Stimulated activated memory B cell treated with anti-CD40 and anti-IgM and Interleukin-4, amounts not matched to agents 10 μg/mL and 1 μg/mL and 100 μg/mL, for 72 hours (primary cell): ENCODE results near the gene CALML5.
A peak's percentile ranks its signal among the peaks of the same experiment; 100 is the strongest.

ENCODE experiments used
- ATAC-seq: fragments of 150-1000 bp; cut with Tn5 transposase; 2 replicates; pipeline ENCODE4 v1.10.0; 2021
- H3K27ac Mint-ChIP-seq: one replicate; pipeline ENCODE4 v1.8.0; 2022; ENCODE audit warnings: mild to moderate bottlenecking, mixed read lengths
- H3K27me3 Mint-ChIP-seq: one replicate; pipeline ENCODE4 v1.8.0; 2022; ENCODE audit warnings: mixed read lengths
- H3K36me3 Mint-ChIP-seq: one replicate; pipeline ENCODE4 v1.8.0; 2022; ENCODE audit warnings: mixed read lengths
- H3K4me1 Mint-ChIP-seq: one replicate; pipeline ENCODE4 v1.8.0; 2022; ENCODE audit warnings: mixed read lengths
- H3K4me3 Mint-ChIP-seq: one replicate; pipeline ENCODE4 v1.8.0; 2022; ENCODE audit warnings: mild to moderate bottlenecking, moderate library complexity, mixed read lengths
- H3K9me3 Mint-ChIP-seq: one replicate; pipeline ENCODE4 v1.8.0; 2022; ENCODE audit warnings: mixed read lengths

CALML5 gene

GRCh38 chr10:5512331-5512730 is 13.0 kb upstream of the CALML5 start:
- Mint-ChIP-seq H3K27ac (no peak overlapping the region), H3K27me3 (peaks cover 51% of the 10 kb centered on the region)
- ATAC-seq = no peak

GRCh38 chr10:5511885-5512280 is 12.5 kb upstream of the CALML5 start:
- Mint-ChIP-seq H3K27me3 (peaks cover 50% of the 10 kb centered on the region), H3K36me3 (no peaks in the 10 kb centered on the region), H3K27ac (no peak overlapping the region), H3K9me3 (no peaks in the 10 kb centered on the region), H3K4me3 (no peak overlapping the region), H3K4me1 (no peaks in the 10 kb centered on the region)
- ATAC-seq = no peak

More at GRCh38 chr10:5512331-5512730, 13.0 kb upstream of the CALML5 start:
- H3K9me3 Mint-ChIP-seq = no peaks in the 10 kb centered on the region
- H3K4me1 Mint-ChIP-seq = no peaks in the 10 kb centered on the region
- H3K4me3 Mint-ChIP-seq = no peak overlapping the region
- H3K36me3 Mint-ChIP-seq = no peaks in the 10 kb centered on the region

DNA sequence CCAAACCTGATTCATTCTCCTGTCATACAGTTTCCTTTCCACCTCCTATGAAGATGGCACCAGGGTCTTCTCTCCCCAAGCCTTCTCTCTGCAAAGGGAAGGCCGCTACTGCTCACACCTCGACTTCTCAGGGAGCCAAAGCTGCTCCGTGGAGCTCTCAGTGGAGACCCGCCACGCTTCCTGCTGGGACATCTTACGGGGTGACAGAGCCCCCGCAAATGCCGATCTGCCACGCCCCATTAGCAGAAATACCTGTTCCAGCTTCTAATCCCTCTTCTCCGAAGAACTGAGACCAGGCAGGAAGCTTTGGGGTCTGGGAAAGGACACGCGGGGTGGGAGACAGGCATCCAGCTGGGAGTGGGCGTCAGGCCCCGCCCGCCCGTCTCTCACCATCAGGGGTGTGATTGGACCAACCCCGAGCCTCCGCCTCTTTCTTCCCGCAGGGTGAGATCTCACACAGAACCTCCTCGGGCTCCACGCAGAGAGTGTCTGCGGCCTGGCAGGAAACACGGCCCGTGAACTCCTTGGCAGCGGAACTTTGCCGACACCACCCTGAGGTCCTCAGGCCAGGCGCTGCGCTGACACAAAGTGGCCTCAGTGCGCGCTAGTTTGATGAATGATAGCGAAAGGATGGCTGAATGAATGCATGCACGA is 12.0 kb upstream of the CALML5 start:
- no peak for ATAC-seq
- H3K9me3 Mint-ChIP-seq = no peaks in the 10 kb centered on the region
- peaks cover 50% of the 10 kb centered on the region for H3K27me3 Mint-ChIP-seq
- H3K4me1 Mint-ChIP-seq = no peaks in the 10 kb centered on the region
- no peaks in the 10 kb centered on the region for H3K36me3 Mint-ChIP-seq
- no peak overlapping the region for H3K4me3 Mint-ChIP-seq
- no peak overlapping the region for H3K27ac Mint-ChIP-seq

DNA sequence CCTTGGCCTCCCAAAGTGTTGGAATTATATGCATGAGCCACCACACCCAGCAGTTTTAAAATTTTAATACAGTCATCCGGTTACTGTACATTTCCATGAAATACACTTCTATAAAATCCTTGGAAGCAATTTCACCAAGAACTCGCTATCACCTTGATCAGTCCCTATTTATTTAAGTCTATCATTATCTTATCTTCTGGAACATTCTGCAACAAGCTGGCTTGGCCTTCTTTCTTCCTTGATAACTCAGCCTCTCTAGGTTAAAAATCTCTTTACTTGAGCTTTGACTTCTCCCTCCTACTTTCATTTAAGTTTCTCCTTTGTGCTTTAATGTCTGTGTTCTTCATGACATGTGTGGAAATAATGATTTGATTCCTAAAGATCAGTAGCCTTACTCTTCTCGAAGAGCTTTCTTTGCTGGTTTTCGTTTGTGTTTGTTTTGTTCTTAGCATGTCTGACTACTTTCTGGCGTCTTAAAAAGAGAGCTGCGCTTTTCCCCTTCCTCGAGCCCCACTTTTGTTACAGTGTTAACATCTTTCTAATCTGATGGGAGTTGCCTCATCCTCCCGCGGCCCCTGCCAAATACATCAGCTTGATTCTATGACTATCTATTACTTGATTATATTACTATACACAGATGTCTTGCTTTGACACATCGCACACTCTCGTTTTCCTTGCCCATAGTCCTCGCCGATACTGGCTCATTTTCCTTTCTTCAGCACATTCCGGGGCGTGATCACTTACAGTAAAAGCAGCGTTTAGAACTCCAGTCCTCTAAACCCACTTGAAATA is 11.1 kb upstream of the CALML5 start:
- Mint-ChIP-seq H3K36me3 (no peaks in the 10 kb centered on the region), H3K9me3 (no peaks in the 10 kb centered on the region), H3K27ac (no peak overlapping the region), H3K4me1 (no peaks in the 10 kb centered on the region), H3K4me3 (no peak overlapping the region), H3K27me3 (peaks cover 49% of the 10 kb centered on the region)
- ATAC-seq = no peak

DNA sequence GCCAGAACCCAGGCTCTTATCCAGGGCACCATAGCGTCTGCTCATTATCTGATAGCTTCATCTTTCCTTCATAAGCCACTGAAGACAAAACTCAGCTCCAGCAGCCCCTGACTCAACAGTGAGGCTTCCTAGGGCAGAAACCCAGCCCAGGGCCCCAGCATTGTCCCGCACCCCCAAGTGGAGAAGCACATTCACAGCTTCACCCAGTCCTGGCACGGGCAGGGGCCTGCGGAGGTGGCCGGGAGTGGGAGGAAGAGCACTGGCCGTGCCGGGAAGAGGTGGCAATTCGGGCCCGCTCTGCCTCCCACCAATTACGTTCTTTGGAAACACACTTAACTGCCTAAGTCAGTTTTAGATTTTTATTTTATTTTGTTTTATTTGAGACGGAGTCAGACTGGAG is 10.3 kb upstream of the CALML5 start:
- Mint-ChIP-seq H3K9me3 (no peaks in the 10 kb centered on the region), H3K4me3 (no peak overlapping the region), H3K27ac (no peak overlapping the region), H3K4me1 (no peaks in the 10 kb centered on the region), H3K27me3 (peaks cover 49% of the 10 kb centered on the region), H3K36me3 (no peaks in the 10 kb centered on the region)
- peak; percentile 21 for ATAC-seq

DNA sequence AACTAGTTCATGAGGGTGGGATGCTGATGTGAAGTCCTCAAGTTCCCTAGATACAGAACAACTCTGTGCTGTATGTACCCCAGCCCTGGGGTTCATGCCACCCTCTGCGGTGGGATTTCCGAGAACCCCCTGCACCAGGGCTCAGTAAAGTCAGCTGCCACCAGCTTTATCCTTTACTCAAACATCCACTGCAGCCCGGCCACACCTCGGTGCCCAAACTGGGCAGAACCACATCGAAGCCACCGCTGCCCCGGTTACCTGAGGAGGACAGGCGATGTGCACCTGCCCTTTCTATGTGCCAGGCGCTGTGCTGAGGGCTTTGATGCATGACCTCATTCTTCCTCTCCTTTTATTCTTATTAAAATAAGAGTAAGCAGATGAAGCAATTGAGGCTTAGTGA is 9.9 kb upstream of the CALML5 start:
- ATAC-seq = no peak
- Mint-ChIP-seq H3K9me3 (no peaks in the 10 kb centered on the region), H3K4me1 (no peaks in the 10 kb centered on the region), H3K27me3 (peaks cover 49% of the 10 kb centered on the region), H3K27ac (no peak overlapping the region), H3K36me3 (no peaks in the 10 kb centered on the region), H3K4me3 (no peak overlapping the region)

GRCh38 chr10:5508786-5509185 is 9.4 kb upstream of the CALML5 start:
- Mint-ChIP-seq H3K4me1 (no peaks in the 10 kb centered on the region), H3K36me3 (no peaks in the 10 kb centered on the region), H3K4me3 (no peak overlapping the region), H3K9me3 (no peaks in the 10 kb centered on the region), H3K27ac (no peak overlapping the region), H3K27me3 (peaks cover 53% of the 10 kb centered on the region)
- ATAC-seq = no peak

- Mint-ChIP-seq H3K4me3 (no peak overlapping the region), H3K36me3 (no peaks in the 10 kb centered on the region)
Measured at GRCh38 chr10:5508161-5508604, 8.8 kb upstream of the CALML5 start.

DNA sequence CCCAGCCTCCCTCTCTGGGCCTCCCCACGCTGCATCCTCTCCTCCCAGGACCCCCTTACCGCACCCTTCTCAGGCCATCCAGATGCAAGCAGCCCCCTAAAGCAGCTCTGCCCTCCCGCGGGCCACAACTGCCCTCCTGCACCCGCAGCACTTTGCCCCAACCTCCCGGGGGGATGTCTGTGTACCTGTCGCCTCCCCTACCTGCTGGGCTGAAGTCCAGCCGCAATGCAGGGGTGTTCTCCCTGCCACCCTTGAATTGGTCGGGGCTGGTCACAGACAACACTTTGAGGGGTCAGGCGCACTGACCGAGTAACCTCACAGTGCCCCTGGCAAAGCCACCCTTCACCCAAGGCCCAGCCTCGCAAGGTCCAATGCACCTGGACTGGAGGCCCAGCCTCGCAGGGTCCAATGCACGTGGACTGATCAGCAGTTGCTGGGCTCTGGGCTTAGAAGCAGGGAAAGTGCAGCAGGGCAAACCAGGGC is 8.3 kb upstream of the CALML5 start:
- peak; percentile 9 for ATAC-seq
- H3K4me1 Mint-ChIP-seq = no peaks in the 10 kb centered on the region

More at GRCh38 chr10:5508161-5508604, 8.8 kb upstream of the CALML5 start:
- no peaks in the 10 kb centered on the region for H3K4me1 Mint-ChIP-seq
- no peaks in the 10 kb centered on the region for H3K9me3 Mint-ChIP-seq
- H3K27me3 Mint-ChIP-seq = peaks cover 59% of the 10 kb centered on the region
- ATAC-seq = no peak
- no peak overlapping the region for H3K27ac Mint-ChIP-seq

DNA sequence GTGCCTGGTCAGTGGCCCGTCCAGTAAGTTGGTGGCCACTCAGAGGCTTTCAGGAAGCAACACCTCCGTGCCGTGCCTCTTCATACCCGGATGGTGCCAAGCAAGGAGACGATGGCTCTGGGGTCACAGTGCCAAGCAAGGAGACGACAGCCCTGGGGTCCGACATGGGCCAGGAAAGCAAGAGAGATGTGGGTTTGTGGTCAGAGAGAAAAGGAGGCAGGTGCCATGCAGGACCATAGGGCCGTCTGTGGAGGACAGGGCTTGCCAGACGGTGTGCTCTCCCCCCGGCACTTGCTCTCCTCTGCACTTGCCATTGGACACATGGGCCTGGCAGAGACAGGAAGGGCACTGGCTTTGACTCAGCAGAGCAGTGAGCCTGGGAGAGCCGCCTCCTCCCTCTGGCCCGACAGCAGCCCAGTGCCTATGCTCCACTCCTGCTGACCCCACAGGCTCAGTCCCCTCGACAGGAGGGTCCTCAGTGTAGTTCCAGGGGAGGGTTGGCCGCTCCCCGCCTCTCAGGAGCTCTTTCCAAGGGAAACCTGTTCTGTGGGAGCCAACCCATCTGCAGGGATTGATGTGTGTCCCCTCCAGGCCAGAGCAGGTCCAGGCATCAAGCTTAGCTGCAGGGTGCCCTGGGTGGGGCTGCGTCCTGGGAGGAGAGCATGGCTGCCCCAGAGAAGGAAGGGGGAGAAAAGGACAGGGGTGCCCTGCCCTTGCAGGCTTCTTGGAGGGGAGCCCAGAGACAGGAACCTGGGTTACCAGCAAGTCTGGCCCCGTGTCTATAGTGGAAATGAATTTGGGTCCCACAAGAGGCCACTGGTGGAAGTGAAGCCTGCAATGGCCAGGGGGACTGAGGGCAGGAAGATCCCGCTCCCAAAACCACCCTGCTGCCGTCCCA is 7.6 kb upstream of the CALML5 start:
- no peak for ATAC-seq
- Mint-ChIP-seq H3K9me3 (no peaks in the 10 kb centered on the region), H3K4me3 (no peak overlapping the region), H3K36me3 (no peaks in the 10 kb centered on the region), H3K4me1 (no peaks in the 10 kb centered on the region), H3K27ac (no peak overlapping the region), H3K27me3 (peaks cover 61% of the 10 kb centered on the region)

More for the DNA sequence above, 8.3 kb upstream of the CALML5 start:
- Mint-ChIP-seq H3K9me3 (no peaks in the 10 kb centered on the region), H3K4me3 (no peak overlapping the region), H3K27me3 (peaks cover 64% of the 10 kb centered on the region), H3K27ac (no peak overlapping the region), H3K36me3 (no peaks in the 10 kb centered on the region)

GRCh38 chr10:5506246-5506645 is 6.9 kb upstream of the CALML5 start:
- Mint-ChIP-seq H3K27ac (no peak overlapping the region), H3K4me3 (no peak overlapping the region), H3K9me3 (no peaks in the 10 kb centered on the region), H3K27me3 (peaks cover 58% of the 10 kb centered on the region), H3K4me1 (no peaks in the 10 kb centered on the region), H3K36me3 (no peaks in the 10 kb centered on the region)
- ATAC-seq = no peak

- peaks cover 67% of the 10 kb centered on the region for H3K27me3 Mint-ChIP-seq
- H3K36me3 Mint-ChIP-seq = no peaks in the 10 kb centered on the region
Measured at GRCh38 chr10:5504146-5505072, 5.0 kb upstream of the CALML5 start.

DNA sequence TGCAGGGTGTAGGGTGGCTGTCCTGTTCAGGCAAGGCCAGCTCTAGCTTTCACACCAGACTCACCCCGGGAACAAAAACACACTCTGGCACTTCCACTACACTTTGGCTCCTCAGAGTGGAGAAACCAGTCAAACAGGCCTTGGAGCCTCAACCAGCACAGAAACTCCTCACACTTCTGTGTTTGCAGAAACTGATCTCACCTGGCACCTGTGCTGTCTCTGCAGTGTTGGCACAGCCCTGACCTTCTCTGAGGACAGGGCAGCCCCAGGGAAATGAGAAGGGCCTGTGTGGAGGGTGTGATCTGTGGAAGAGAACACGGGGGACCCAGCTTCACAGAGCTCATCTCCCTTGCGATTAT is 4.1 kb upstream of the CALML5 start:
- Mint-ChIP-seq H3K27me3 (peaks cover 58% of the 10 kb centered on the region), H3K36me3 (no peaks in the 10 kb centered on the region), H3K27ac (no peak overlapping the region), H3K4me3 (no peak overlapping the region), H3K9me3 (no peaks in the 10 kb centered on the region), H3K4me1 (no peaks in the 10 kb centered on the region)
- no peak for ATAC-seq

More at GRCh38 chr10:5504146-5505072, 5.0 kb upstream of the CALML5 start:
- Mint-ChIP-seq H3K9me3 (no peaks in the 10 kb centered on the region), H3K27ac (no peak overlapping the region), H3K4me3 (no peak overlapping the region), H3K4me1 (no peaks in the 10 kb centered on the region)
- ATAC-seq = no peak
